AG04450 (cell line): ENCODE data around the gene ZBTB43. TPM values are rescaled to one million over a fixed set of nuclear protein-coding genes. Genes with fewer than 3 reads are reported as not detected.
A peak's percentile ranks its signal among the peaks of the same experiment; 100 is the strongest.

ENCODE experiments used
- CTCF ChIA-PET: fragments of 300-600, 350-600 bp; formaldehyde crosslinking; extraction: SDS; loops from one replicate; lab custom pipeline; 2022; ENCODE audit warnings: antibody characterized with exemption, inconsistent platforms; lab: Charles Lee
- POLR2A ChIA-PET: fragments of 350-600 bp; formaldehyde crosslinking; extraction: SDS; loops from one replicate; lab custom pipeline; 2021; ENCODE audit warnings: antibody characterized with exemption, inconsistent platforms; lab: Yijun Ruan, JAX
- DNase-seq: peaks from one replicate; pipeline ENCODE4 v3.0.0-alpha.2; 2011; ENCODE audit warnings: low read depth, low spot score
- H3K27ac ChIP-seq: one replicate; pipeline ENCODE4 v1.5.1; 2012; ENCODE audit warnings: low read depth, low read length, control low read depth
- H3K27me3 ChIP-seq: one replicate; pipeline ENCODE4 v1.6.0; 2012; ENCODE audit warnings: low read length; ENCODE audit not compliant: control insufficient read depth, insufficient read depth
- H3K4me3 ChIP-seq: 2 replicates; pipeline ENCODE4 v1.5.1; 2011; ENCODE audit warnings: mild to moderate bottlenecking, low read depth, low read length, control low read depth
- H3K9me3 ChIP-seq: 2 replicates; pipeline ENCODE4 v1.5.1; 2012; ENCODE audit warnings: low read length; ENCODE audit not compliant: control insufficient read depth, insufficient read depth
- polyA plus RNA-seq: library from polyadenylated mRNA; depleted of rRNA; stranded (reverse); fragments of >200 nt; gene quantifications from 2 replicates; pipeline ENCODE4 v1.2.3, GENCODE V29; 2011
- TF ChIP-seq, protein P1 (sequence below): IDR thresholded peaks from 2 replicates; pipeline ENCODE4 v1.5.1; 2011; ENCODE audit warnings: low read depth, low read length, control low read depth, inconsistent platforms

The ZBTB43 gene
- polyA plus RNA-seq, 1 experiment = 11.7 TPM

- no peak for DNase-seq
- Histone ChIP-seq H3K27me3 (peaks cover 33% of the 10 kb centered on the region), H3K4me3 (no peak overlapping the region), H3K9me3 (no peaks in the 10 kb centered on the region), H3K27ac (no peak overlapping the region)
- CTCF ChIA-PET = interaction anchor here (1.3 kb wide), 1 partner anchor 146 kb away, joined by 3 read pairs; no protein-coding TSS in a partner anchor
- TF ChIP-seq, protein P1, sequence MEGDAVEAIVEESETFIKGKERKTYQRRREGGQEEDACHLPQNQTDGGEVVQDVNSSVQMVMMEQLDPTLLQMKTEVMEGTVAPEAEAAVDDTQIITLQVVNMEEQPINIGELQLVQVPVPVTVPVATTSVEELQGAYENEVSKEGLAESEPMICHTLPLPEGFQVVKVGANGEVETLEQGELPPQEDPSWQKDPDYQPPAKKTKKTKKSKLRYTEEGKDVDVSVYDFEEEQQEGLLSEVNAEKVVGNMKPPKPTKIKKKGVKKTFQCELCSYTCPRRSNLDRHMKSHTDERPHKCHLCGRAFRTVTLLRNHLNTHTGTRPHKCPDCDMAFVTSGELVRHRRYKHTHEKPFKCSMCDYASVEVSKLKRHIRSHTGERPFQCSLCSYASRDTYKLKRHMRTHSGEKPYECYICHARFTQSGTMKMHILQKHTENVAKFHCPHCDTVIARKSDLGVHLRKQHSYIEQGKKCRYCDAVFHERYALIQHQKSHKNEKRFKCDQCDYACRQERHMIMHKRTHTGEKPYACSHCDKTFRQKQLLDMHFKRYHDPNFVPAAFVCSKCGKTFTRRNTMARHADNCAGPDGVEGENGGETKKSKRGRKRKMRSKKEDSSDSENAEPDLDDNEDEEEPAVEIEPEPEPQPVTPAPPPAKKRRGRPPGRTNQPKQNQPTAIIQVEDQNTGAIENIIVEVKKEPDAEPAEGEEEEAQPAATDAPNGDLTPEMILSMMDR = no peak
- POLR2A ChIA-PET = interaction anchor here (0.6 kb wide), 1 partner anchor 31 kb away, joined by 8 read pairs; no protein-coding TSS in a partner anchor
Observed at GRCh38 chr9:126852086-126852688, 47.3 kb downstream of the ZBTB43 start.

GRCh38 chr9:126853667-126854066 lies 48.8 kb downstream of the ZBTB43 start:
- TF ChIP-seq, protein P1 = no peak
- peak; percentile 20 for DNase-seq
- ChIA-PET CTCF (no interaction called here), POLR2A (no interaction called here)
- Histone ChIP-seq H3K27me3 (peaks cover 42% of the 10 kb centered on the region), H3K27ac (no peak overlapping the region), H3K4me3 (no peak overlapping the region), H3K9me3 (no peaks in the 10 kb centered on the region)

- TF ChIP-seq, protein P1 = no peak
- Histone ChIP-seq H3K27me3 (peaks cover 47% of the 10 kb centered on the region), H3K9me3 (no peaks in the 10 kb centered on the region), H3K27ac (no peak overlapping the region), H3K4me3 (no peak overlapping the region)
- DNase-seq = no peak
- POLR2A ChIA-PET = no interaction called here
- CTCF ChIA-PET = interaction anchor here (0.7 kb wide), 2 partner anchors 74 to 344 kb away, joined by 3 to 4 read pairs; no protein-coding TSS in a partner anchor
Observed at GRCh38 chr9:126854734-126855133, 49.9 kb downstream of the ZBTB43 start.

DNA sequence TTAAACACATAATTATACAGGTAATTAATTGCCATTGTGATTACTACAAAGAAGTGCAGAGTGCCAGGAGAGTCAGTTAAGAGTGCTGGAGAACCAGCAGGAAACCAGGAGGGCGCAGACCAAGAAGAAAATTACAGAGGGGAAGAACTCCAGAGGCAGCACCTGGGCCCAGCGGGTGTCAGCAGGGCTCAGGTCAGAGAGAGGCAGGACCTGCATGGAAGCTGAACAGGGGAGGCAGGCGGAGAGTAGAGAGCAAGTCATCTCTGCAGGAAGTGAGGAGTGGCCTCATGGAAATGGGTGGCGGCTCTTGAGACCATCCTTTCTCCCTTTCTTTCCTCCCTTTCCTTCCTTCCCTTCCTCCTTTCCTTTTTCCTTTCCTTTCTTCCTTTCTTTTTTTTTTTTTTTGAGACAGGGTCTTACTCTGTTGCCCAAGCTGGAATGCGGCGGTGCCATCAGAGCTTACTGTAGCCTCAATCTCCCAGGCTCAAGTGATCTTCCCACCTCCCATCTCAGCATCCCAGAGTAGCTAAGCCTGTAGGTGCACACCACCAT lies 51.6 kb downstream of the ZBTB43 start:
- H3K27me3 ChIP-seq = peaks cover 41% of the 10 kb centered on the region
- POLR2A ChIA-PET = interaction anchor here (0.6 kb wide), 1 partner anchor 51 kb away, joined by 3 read pairs; no protein-coding TSS in a partner anchor
- CTCF ChIA-PET = no interaction called here

More for the DNA sequence above, 51.6 kb downstream of the ZBTB43 start:
- no peak for DNase-seq
- TF ChIP-seq, protein P1 = no peak
- Histone ChIP-seq H3K4me3 (no peak overlapping the region), H3K9me3 (no peaks in the 10 kb centered on the region; the same call in 1 of the 2 replicates), H3K27ac (no peak overlapping the region)
